Measurements from ENCODE around the gene ZMIZ1.

Gene ZMIZ1

GRCh38 chr10:79247373-79248137, 178.8 kb downstream of the ZMIZ1 start:
- H3K4me3 ChIP-seq (replicated peaks in 1 of 2; ENCODE audit: low read depth in 2 of 2, low read length in 2 of 2): no peak overlapping the region

GRCh38 chr10:79248341-79249185, 179.8 kb downstream of the ZMIZ1 start:
- H3K4me3 ChIP-seq (replicated peaks in 1 of 2; ENCODE audit: low read depth in 2 of 2, low read length in 2 of 2): no peak overlapping the region
- no peak for TF ChIP-seq CTCF (IDR thresholded peaks at IDR 0.05; ENCODE audit: low read depth, low read length)
- DNase-seq (ENCODE audit: low read depth in 2 of 2): peak in 1 of 2 donors; percentile 56

More at GRCh38 chr10:79247373-79248137, 178.8 kb downstream of the ZMIZ1 start:
- no peak for DNase-seq (ENCODE audit: low read depth in 2 of 2)
- no peak for TF ChIP-seq CTCF (IDR thresholded peaks at IDR 0.05; ENCODE audit: low read depth, low read length)

DNA sequence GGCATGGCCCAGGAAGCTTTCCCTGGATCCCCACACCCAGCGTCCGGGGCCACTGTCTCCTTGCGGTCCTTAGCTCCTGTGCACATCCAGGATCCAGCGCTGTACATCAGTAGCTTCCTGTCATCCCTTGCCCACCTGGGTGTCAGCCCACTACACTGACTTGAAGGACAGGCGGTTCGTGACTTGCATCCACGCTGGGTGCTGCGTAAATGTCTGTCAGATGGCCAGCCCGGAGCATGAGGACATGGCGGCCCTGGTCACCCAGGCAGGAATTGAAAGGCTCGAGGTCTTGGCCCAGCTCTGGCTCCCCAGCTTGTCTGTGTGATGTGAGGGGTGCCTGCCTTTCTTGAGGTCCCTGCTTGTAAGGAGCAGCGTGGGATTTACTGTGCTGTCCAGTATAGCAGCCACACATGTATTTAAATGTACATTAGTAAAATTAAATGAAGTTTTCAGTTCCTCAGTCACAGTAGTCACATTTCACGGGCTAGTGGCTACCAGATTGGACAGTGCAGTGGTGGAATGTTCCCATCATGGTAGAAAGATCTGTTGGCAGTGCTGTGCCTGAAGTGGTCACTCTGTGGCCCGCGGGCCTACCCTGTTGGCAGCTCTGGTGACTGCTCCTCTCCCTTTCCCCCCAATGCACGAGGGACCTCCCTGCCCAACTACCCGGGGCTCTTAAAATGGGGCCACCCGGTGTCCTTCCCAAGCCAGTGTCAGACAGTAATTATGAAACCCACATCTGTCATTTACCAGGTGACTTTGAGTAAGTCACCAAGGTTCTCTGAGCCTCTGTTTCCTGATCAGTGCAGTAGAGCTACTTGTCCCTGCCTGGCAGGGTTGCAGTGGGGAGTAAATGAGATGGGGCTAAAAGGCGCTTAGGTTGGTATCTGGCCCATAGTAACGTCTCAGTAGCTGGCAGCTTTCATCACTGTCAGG, 180.7 kb downstream of the ZMIZ1 start:
- TF ChIP-seq CTCF (IDR thresholded peaks at IDR 0.05; ENCODE audit: low read depth, low read length): no peak
- no peak overlapping the region for H3K4me3 ChIP-seq (replicated peaks in 1 of 2; ENCODE audit: low read depth in 2 of 2, low read length in 2 of 2)
- no peak for DNase-seq (ENCODE audit: low read depth in 2 of 2)

- DNase-seq (ENCODE audit: low read depth in 2 of 2): no peak
- no peak for TF ChIP-seq CTCF (IDR thresholded peaks at IDR 0.05; ENCODE audit: low read depth, low read length)
- no peak overlapping the region for H3K4me3 ChIP-seq (replicated peaks in 1 of 2; ENCODE audit: low read depth in 2 of 2, low read length in 2 of 2)
These were observed 181.5 kb downstream of the ZMIZ1 start for GRCh38 chr10:79250259-79250658.

DNA sequence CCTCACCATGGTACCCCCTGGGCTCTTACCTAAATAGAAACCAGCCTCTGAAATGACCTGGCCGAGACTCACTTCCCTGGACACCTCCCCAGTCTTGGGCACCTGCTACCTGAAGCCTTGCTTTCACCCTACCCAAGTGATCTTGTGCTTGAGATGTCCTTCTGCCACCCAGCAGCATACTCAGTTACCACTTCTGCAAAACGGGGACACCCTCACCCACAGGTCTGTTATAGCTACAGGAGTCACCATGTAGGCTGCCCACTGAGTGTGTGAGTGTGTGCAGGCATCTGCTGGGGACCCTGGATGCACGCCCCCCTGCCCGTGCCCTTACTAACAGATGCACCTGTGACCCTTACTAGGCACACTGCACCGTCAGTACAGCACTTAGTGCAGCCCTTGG, 183.7 kb downstream of the ZMIZ1 start:
- H3K4me3 ChIP-seq (replicated peaks in 1 of 2; ENCODE audit: low read depth in 2 of 2, low read length in 2 of 2): no peak overlapping the region

More for the DNA sequence above, 183.7 kb downstream of the ZMIZ1 start:
- DNase-seq (ENCODE audit: low read depth in 2 of 2): no peak
- no peak for TF ChIP-seq CTCF (IDR thresholded peaks at IDR 0.05; ENCODE audit: low read depth, low read length)

Data from cardiac fibroblast (primary cell).